Endothelial cell of umbilical vein (primary cell): ENCODE data around the gene SERPINI1.

Experiments
- CTCF ChIP-seq, 2 donors: IDR thresholded peaks; 1 replicate in 1 of 2; 2 replicates in 1 of 2; pipeline ENCODE4 v1.5.1; 2011; ENCODE audit warnings: low read length in 2 of 2, mild to moderate bottlenecking in 2 of 2, moderate library complexity in 2 of 2, control low read depth in 1 of 2, inconsistent platforms in 1 of 2, low read depth in 1 of 2; ENCODE audit not compliant: insufficient read depth in 1 of 2; ENCODE audit errors: extremely low read depth in 1 of 2
- EZH2 ChIP-seq: IDR thresholded peaks from 2 replicates; pipeline ENCODE4 v1.6.1; 2012; ENCODE audit warnings: borderline replicate concordance, low read depth, mild to moderate bottlenecking, moderate library complexity, low read length, inconsistent platforms; ENCODE audit not compliant: severe bottlenecking
- FOS ChIP-seq: IDR thresholded peaks from 2 replicates; pipeline ENCODE4 v1.6.1; 2011; ENCODE audit warnings: mild to moderate bottlenecking, low read length, moderate library complexity, borderline replicate concordance; ENCODE audit not compliant: insufficient read depth
- GATA2 ChIP-seq: IDR thresholded peaks from 2 replicates; pipeline ENCODE4 v1.7.0; 2011; ENCODE audit warnings: low read depth, mild to moderate bottlenecking, moderate library complexity, mixed read lengths, low read length; ENCODE audit not compliant: insufficient read length, insufficient read depth
- JUN ChIP-seq: IDR thresholded peaks from 2 replicates; pipeline ENCODE4 v1.6.1; 2011; ENCODE audit warnings: borderline replicate concordance, low read depth; ENCODE audit not compliant: insufficient read length, insufficient read depth
- MAX ChIP-seq: IDR thresholded peaks from 2 replicates; pipeline ENCODE4 v1.6.1; 2011; ENCODE audit not compliant: insufficient read depth, insufficient read length
- MYC ChIP-seq: IDR thresholded peaks from one replicate; pipeline ENCODE4 v1.6.1; 2011; ENCODE audit warnings: mild to moderate bottlenecking, low read depth, low read length
- POLR2A ChIP-seq: IDR thresholded peaks from 2 replicates; pipeline ENCODE4 v1.6.1; 2012; ENCODE audit warnings: low read depth, mild to moderate bottlenecking, control low read depth, low read length
- POLR2AphosphoS5 ChIP-seq: IDR thresholded peaks from 2 replicates; pipeline ENCODE4 v1.6.1; 2012; ENCODE audit warnings: low read depth, mild to moderate bottlenecking, control low read depth, low read length, moderate library complexity; ENCODE audit not compliant: insufficient read depth

GRCh38 chr3:167783781-167784180 is 48.3 kb downstream of the SERPINI1 start:
- TF ChIP-seq CTCF (IDR thresholded peaks at IDR 0.05; ENCODE audit: extremely low read depth in 1 of 2, insufficient read depth in 1 of 2, low read depth in 1 of 2, low read length in 2 of 2) (no peak), POLR2A (no peak), POLR2AphosphoS5 (no peak), MAX (no peak), FOS (no peak), EZH2 (no peak), MYC (no peak), JUN (no peak), GATA2 (no peak)
